Measurements from ENCODE around the gene CDH23. TPM values are rescaled to one million over a fixed set of nuclear protein-coding genes. Genes with fewer than 3 reads are reported as not detected.

The CDH23 gene
- total and polyA plus RNA-seq, 10 donors = 2.0 to 19.9 (median 11.0) TPM

- peak overlapping the region; percentile 37 to 75 (median 48) for H3K4me3 ChIP-seq
- WGBS, 5 donors = 15 to 31% (median 16%) methylated on average over 20 to 46 of the region's 46 CpGs
- intact Hi-C loops (cut with DNase I; ENCODE audit: low total_unique reads) = loop anchor here (5.0 to 10.0 kb wide), 2 partner anchors 171 to 309 kb away; no protein-coding TSS in a partner anchor
- peak; percentile 83 for DNase-seq
- H3K27ac ChIP-seq = peak overlapping the region in 1 of 8 donors; percentile 43
- no peaks in the 10 kb centered on the region for H3K9me3 ChIP-seq
- H3K4me1 ChIP-seq = peaks cover 7 to 32% (median 18%) of the 10 kb centered on the region in 6 donors
- peaks cover 3 to 88% (median 28%) of the 10 kb centered on the region in 7 donors for H3K27me3 ChIP-seq (replicated peaks in 1 of 7)
- TF ChIP-seq POLR2AphosphoS5 (IDR thresholded peaks at IDR 0.05) (peak in 2 of 3 donors; percentile 7 to 13), POLR2A (IDR thresholded peaks at IDR 0.05) (no peak), CTCF (IDR thresholded peaks at IDR 0.05 in 8 of 11, conservative IDR thresholded peaks at IDR 0.05 in 3 of 11) (peak in 10 of 11 experiments; percentile 26 to 77 (median 58))
- H3K36me3 ChIP-seq = no peaks in the 10 kb centered on the region
These were observed 523 bp upstream of the CDH23 start for GRCh38 chr10:71396084-71396710.

DNA sequence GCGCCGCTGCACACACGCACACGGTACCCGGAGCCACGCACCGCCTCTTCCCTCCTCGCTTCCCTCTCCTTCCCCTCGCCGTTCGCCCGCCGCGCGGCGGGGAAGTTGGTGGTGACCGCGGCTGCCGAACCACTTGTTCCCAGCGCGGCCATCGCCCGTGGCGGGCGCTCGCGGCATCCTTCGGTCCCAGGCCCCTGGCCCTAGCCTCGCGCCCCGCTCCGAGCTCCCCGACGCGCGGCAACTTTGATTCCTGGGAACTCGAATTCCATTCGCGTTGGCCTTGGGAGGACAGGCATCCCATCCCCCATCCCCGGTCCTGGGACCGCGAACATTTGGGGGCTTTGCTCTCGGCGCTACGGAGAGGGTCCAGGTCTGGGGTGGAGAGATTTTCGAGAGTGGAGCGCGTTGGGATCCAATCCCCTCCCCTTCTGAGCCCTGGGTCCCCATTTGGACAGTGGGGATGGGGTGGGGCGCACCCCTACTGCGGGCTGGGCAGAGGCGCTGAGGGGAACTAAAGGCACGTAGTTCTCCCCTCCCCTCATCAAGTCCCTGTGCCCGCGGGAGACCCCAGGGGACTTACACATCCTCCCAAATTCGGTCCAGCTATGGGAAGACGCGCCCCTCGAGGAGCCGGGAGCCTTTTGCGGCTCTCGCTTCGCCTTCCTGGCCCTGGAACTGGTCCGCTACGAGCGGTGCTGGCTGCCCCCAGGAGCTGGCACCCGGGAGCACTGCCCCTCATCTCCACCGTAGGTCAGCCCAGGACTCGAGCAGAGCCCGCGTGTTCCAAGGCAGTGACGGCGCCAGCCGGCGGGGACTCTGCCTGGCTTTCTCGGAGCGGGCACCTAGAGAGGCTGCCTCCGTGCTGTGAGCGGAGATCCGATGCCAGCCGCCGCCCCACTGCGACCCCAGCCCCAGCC is 834 bp downstream of the CDH23 start:
- H3K27me3 ChIP-seq (replicated peaks in 1 of 7) = peaks cover 3 to 86% (median 28%) of the 10 kb centered on the region in 7 donors
- H3K4me3 ChIP-seq = peak overlapping the region; percentile 37 to 75 (median 48)
- peak; percentile 74 for DNase-seq
- peaks cover 7 to 32% (median 18%) of the 10 kb centered on the region in 6 donors for H3K4me1 ChIP-seq
- no peaks in the 10 kb centered on the region for H3K36me3 ChIP-seq
- H3K9me3 ChIP-seq = no peaks in the 10 kb centered on the region
- H3K27ac ChIP-seq = peak overlapping the region in 1 of 8 donors; percentile 43
- WGBS, 5 donors = 2 to 6% (median 3%) methylated on average over 36 to 82 of the region's 82 CpGs
- intact Hi-C loops (cut with DNase I; ENCODE audit: low total_unique reads) = loop anchor here (5.0 to 10.0 kb wide), 2 partner anchors 170 to 307 kb away; no protein-coding TSS in a partner anchor
- no peak for TF ChIP-seq CTCF (IDR thresholded peaks at IDR 0.05 in 8 of 11, conservative IDR thresholded peaks at IDR 0.05 in 3 of 11)
- TF ChIP-seq POLR2A (IDR thresholded peaks at IDR 0.05) = no peak
- TF ChIP-seq POLR2AphosphoS5 (IDR thresholded peaks at IDR 0.05) = no peak

GRCh38 chr10:71398976-71399375 is 2.3 kb downstream of the CDH23 start:
- Histone ChIP-seq H3K36me3 (no peaks in the 10 kb centered on the region), H3K4me3 (no peak overlapping the region), H3K4me1 (peaks cover 7 to 32% (median 18%) of the 10 kb centered on the region in 6 donors), H3K27ac (no peak overlapping the region), H3K9me3 (no peaks in the 10 kb centered on the region), H3K27me3 (replicated peaks in 1 of 7) (peaks cover 3 to 75% (median 28%) of the 10 kb centered on the region in 7 donors)
- WGBS, 5 donors = 82 to 90% (median 86%) methylated on average over 4 of the region's 4 CpGs
- intact Hi-C loops (cut with DNase I; ENCODE audit: low total_unique reads) = loop anchor here (5.0 to 10.0 kb wide), 2 partner anchors 168 to 306 kb away; no protein-coding TSS in a partner anchor
- no peak for TF ChIP-seq CTCF (IDR thresholded peaks at IDR 0.05 in 8 of 11, conservative IDR thresholded peaks at IDR 0.05 in 3 of 11)
- DNase-seq = no peak
